Putamen (tissue), 1 donor: ENCODE measurements around the gene MRPL41.
A peak's percentile ranks its signal among the peaks of the same experiment; 100 is the strongest.
"Not testable (repeated sequence)": the region's sequence is repeated elsewhere in the genome, so short reads cannot be mapped to it uniquely, and the experiment has no call there.

Source experiments
- DNase-seq: peaks from one replicate; pipeline ENCODE4 v3.0.0-alpha.2; 2016; ENCODE audit warnings: low spot score

MRPL41 gene

GRCh38 chr9:137583957-137584356 is 32.3 kb downstream of the MRPL41 start:
- DNase-seq: no peak

- DNase-seq: no peak
Measured at GRCh38 chr9:137586854-137587253, 35.2 kb downstream of the MRPL41 start.

GRCh38 chr9:137588311-137588710 is 36.6 kb downstream of the MRPL41 start:
- no peak for DNase-seq

- DNase-seq: no peak
Measured at GRCh38 chr9:137588891-137589290, 37.2 kb downstream of the MRPL41 start.

- DNase-seq: no peak
Measured at GRCh38 chr9:137589441-137590122, 37.9 kb downstream of the MRPL41 start.

- no peak for DNase-seq
Measured at GRCh38 chr9:137590123-137590468, 38.4 kb downstream of the MRPL41 start.

- peak; percentile 84 for DNase-seq
Measured at GRCh38 chr9:137590469-137591383, 39.0 kb downstream of the MRPL41 start, which contains the start of gene ZMYND19. Gene ZMYND19 (minus strand): TSS chr9:137590512. CDS start chr9:137590263, 249 bp downstream.

- DNase-seq: peak; percentile 69
Measured at GRCh38 chr9:137592767-137593166, 41.1 kb downstream of the MRPL41 start.

- DNase-seq: no peak
Measured at GRCh38 chr9:137593176-137593575, 41.5 kb downstream of the MRPL41 start.

- not testable (repeated sequence) for DNase-seq
Measured at GRCh38 chr9:137596577-137596976, 44.9 kb downstream of the MRPL41 start.

GRCh38 chr9:137598943-137599342 is 47.3 kb downstream of the MRPL41 start:
- DNase-seq: no peak
